Measurements from ENCODE around the gene PACSIN3. TPM values are rescaled to one million over a fixed set of nuclear protein-coding genes. Genes with fewer than 3 reads are reported as not detected.

The PACSIN3 gene
- total RNA-seq, 8 experiments from 2014 or later, result 1.2 to 89.4 (median 9.9) TPM

- no peak for ATAC-seq (replicated peaks in 6 of 8)
- Histone ChIP-seq H3K27ac (peak overlapping the region; percentile 88 to 93), H3K4me3 (no peak overlapping the region), H3K4me1 (replicated peaks in 1 of 2) (peaks cover 12 to 15% of the 10 kb centered on the region in 2 donors)
- in situ Hi-C loops (cut with MboI; ENCODE audit: low pct_unique_long_range_greater_than_20kb in 2 of 9, low sequenced_read_pairs in 9 of 9, unreplicated experiment in 9 of 9), result no loop called here
- 79 to 100% (median 94%) methylated on average over 1 to 6 of the region's 11 CpGs; no CpG with 5 or more reads in 4 of the 10 experiments for WGBS, 10 experiments
Measured at GRCh38 chr11:47178316-47178715, 7.9 kb downstream of the PACSIN3 start.

- H3K27ac ChIP-seq, result peak overlapping the region; percentile 88 to 93
- ATAC-seq (replicated peaks in 6 of 8), result no peak
- in situ Hi-C loops (cut with MboI; ENCODE audit: low pct_unique_long_range_greater_than_20kb in 2 of 9, low sequenced_read_pairs in 9 of 9, unreplicated experiment in 9 of 9), result no loop called here
- WGBS, 10 experiments, result 80% methylated on average over 1 of the region's 6 CpGs; no CpG with 5 or more reads in 9 of the 10 experiments
- H3K4me3 ChIP-seq, result no peak overlapping the region
- peaks cover 12 to 15% of the 10 kb centered on the region in 2 donors for H3K4me1 ChIP-seq (replicated peaks in 1 of 2)
Measured at GRCh38 chr11:47177846-47178245, 8.4 kb downstream of the PACSIN3 start.

GRCh38 chr11:47177229-47177845, 8.9 kb downstream of the PACSIN3 start:
- in situ Hi-C loops (cut with MboI; ENCODE audit: low pct_unique_long_range_greater_than_20kb in 2 of 9, low sequenced_read_pairs in 9 of 9, unreplicated experiment in 9 of 9), result no loop called here
- WGBS, 10 experiments, result 0% methylated on average over 1 to 4 of the region's 21 CpGs; no CpG with 5 or more reads in 7 of the 10 experiments

GRCh38 chr11:47176328-47177228, 9.7 kb downstream of the PACSIN3 start, which contains the start of gene ARFGAP2:
ARFGAP2 (minus strand) TSS chr11:47176879; CDS start chr11:47176853, 26 bp downstream.
- in situ Hi-C loops (cut with MboI; ENCODE audit: low pct_unique_long_range_greater_than_20kb in 2 of 9, low sequenced_read_pairs in 9 of 9, unreplicated experiment in 9 of 9), result no loop called here
- Histone ChIP-seq H3K4me1 (replicated peaks in 1 of 2) (peaks cover 12 to 15% of the 10 kb centered on the region in 2 donors), H3K4me3 (peak within 1 kb of the TSS; percentile 81 to 95 (median 88)), H3K27ac (peak within 1 kb of the TSS; percentile 93 to 96)
- ATAC-seq (replicated peaks in 6 of 8), result peak; percentile 82 to 96 (median 94)
- WGBS, 10 experiments, result 0 to 6% (median 0%) methylated on average over 2 to 9 of the region's 89 CpGs; no CpG with 5 or more reads in 7 of the 10 experiments

More at GRCh38 chr11:47177229-47177845, 8.9 kb downstream of the PACSIN3 start:
- Histone ChIP-seq H3K27ac (peak overlapping the region; percentile 88 to 93), H3K4me1 (replicated peaks in 1 of 2) (peaks cover 12 to 15% of the 10 kb centered on the region in 2 donors), H3K4me3 (peak overlapping the region; percentile 81 to 95 (median 88))
- ATAC-seq (replicated peaks in 6 of 8), result peak; percentile 43 to 70 (median 63)

- Histone ChIP-seq H3K4me3 (peak overlapping the region; percentile 81 to 95 (median 88)), H3K4me1 (replicated peaks in 1 of 2) (peaks cover 12 to 15% of the 10 kb centered on the region in 2 donors), H3K27ac (peak overlapping the region; percentile 90 to 96)
- ATAC-seq (replicated peaks in 6 of 8), result no peak
- in situ Hi-C loops (cut with MboI; ENCODE audit: low pct_unique_long_range_greater_than_20kb in 2 of 9, low sequenced_read_pairs in 9 of 9, unreplicated experiment in 9 of 9), result no loop called here
- WGBS, 10 experiments, result 0 to 90% (median 28%) methylated on average over 1 to 11 of the region's 14 CpGs; no CpG with 5 or more reads in 2 of the 10 experiments
Measured at GRCh38 chr11:47175746-47176327, 10.4 kb downstream of the PACSIN3 start.

GRCh38 chr11:47172740-47173336, 13.4 kb downstream of the PACSIN3 start:
- H3K27ac ChIP-seq, result no peak overlapping the region
- ATAC-seq (replicated peaks in 6 of 8), result no peak
- in situ Hi-C loops (cut with MboI; ENCODE audit: low pct_unique_long_range_greater_than_20kb in 2 of 9, low sequenced_read_pairs in 9 of 9, unreplicated experiment in 9 of 9), result loop anchor here in 3 of 9 experiments (25.0 kb wide), 1 partner anchor 286 kb away; no protein-coding TSS in a partner anchor
- WGBS, 10 experiments, result 50 to 82% (median 77%) methylated on average over 1 to 5 of the region's 6 CpGs; no CpG with 5 or more reads in 6 of the 10 experiments
- no peak overlapping the region for H3K4me3 ChIP-seq
- peaks cover 9 to 10% of the 10 kb centered on the region in 2 donors for H3K4me1 ChIP-seq (replicated peaks in 1 of 2)

GRCh38 chr11:47171856-47172255, 14.4 kb downstream of the PACSIN3 start:
- H3K27ac ChIP-seq, result no peak overlapping the region
- in situ Hi-C loops (cut with MboI; ENCODE audit: low pct_unique_long_range_greater_than_20kb in 2 of 9, low sequenced_read_pairs in 9 of 9, unreplicated experiment in 9 of 9), result loop anchor here in 3 of 9 experiments (25.0 kb wide), 1 partner anchor 285 kb away; no protein-coding TSS in a partner anchor
- H3K4me3 ChIP-seq, result no peak overlapping the region
- 39 to 100% (median 94%) methylated on average over 1 to 5 of the region's 8 CpGs; no CpG with 5 or more reads in 6 of the 10 experiments for whole genome bisulfite sequencing, 10 experiments
- H3K4me1 ChIP-seq (replicated peaks in 1 of 2), result peaks cover 5 to 6% of the 10 kb centered on the region in 2 donors
- ATAC-seq (replicated peaks in 6 of 8), result no peak

- Histone ChIP-seq H3K27ac (no peak overlapping the region), H3K4me1 (replicated peaks in 1 of 2) (peaks cover 5 to 6% of the 10 kb centered on the region in 2 donors), H3K4me3 (no peak overlapping the region)
- in situ Hi-C loops (cut with MboI; ENCODE audit: low pct_unique_long_range_greater_than_20kb in 2 of 9, low sequenced_read_pairs in 9 of 9, unreplicated experiment in 9 of 9), result loop anchor here in 3 of 9 experiments (25.0 kb wide), 1 partner anchor 284 kb away; no protein-coding TSS in a partner anchor
- no peak for ATAC-seq (replicated peaks in 6 of 8)
- WGBS, 10 experiments, result 74 to 100% (median 93%) methylated on average over 1 to 10 of the region's 16 CpGs; no CpG with 5 or more reads in 1 of the 10 experiments
Measured at GRCh38 chr11:47171061-47171838, 15.0 kb downstream of the PACSIN3 start.

GRCh38 chr11:47166368-47166767, 19.9 kb downstream of the PACSIN3 start:
- 100% methylated on average over 2 of the region's 5 CpGs; no CpG with 5 or more reads in 9 of the 10 experiments for WGBS, 10 experiments
- H3K27ac ChIP-seq, result no peak overlapping the region
- no peaks in the 10 kb centered on the region for H3K4me1 ChIP-seq (replicated peaks in 1 of 2)
- ATAC-seq (replicated peaks in 6 of 8), result no peak
- H3K4me3 ChIP-seq, result no peak overlapping the region
- in situ Hi-C loops (cut with MboI; ENCODE audit: low pct_unique_long_range_greater_than_20kb in 2 of 9, low sequenced_read_pairs in 9 of 9, unreplicated experiment in 9 of 9), result loop anchor here in 3 of 9 experiments (25.0 kb wide), 1 partner anchor 279 kb away; no protein-coding TSS in a partner anchor

GRCh38 chr11:47165253-47165840, 20.9 kb downstream of the PACSIN3 start:
- ATAC-seq (replicated peaks in 6 of 8), result no peak
- H3K27ac ChIP-seq, result no peak overlapping the region
- in situ Hi-C loops (cut with MboI; ENCODE audit: low pct_unique_long_range_greater_than_20kb in 2 of 9, low sequenced_read_pairs in 9 of 9, unreplicated experiment in 9 of 9), result loop anchor here in 3 of 9 experiments (25.0 kb wide), 1 partner anchor 278 kb away; no protein-coding TSS in a partner anchor
- H3K4me1 ChIP-seq (replicated peaks in 1 of 2), result no peaks in the 10 kb centered on the region
- WGBS, 10 experiments, result 70 to 100% (median 87%) methylated on average over 1 to 6 of the region's 16 CpGs; no CpG with 5 or more reads in 3 of the 10 experiments
- no peak overlapping the region for H3K4me3 ChIP-seq

- ATAC-seq (replicated peaks in 6 of 8), result peak in 1 of 8 experiments; percentile 5
- no peak overlapping the region for H3K4me3 ChIP-seq
- in situ Hi-C loops (cut with MboI; ENCODE audit: low pct_unique_long_range_greater_than_20kb in 2 of 9, low sequenced_read_pairs in 9 of 9, unreplicated experiment in 9 of 9), result loop anchor here in 3 of 9 experiments (25.0 kb wide), 1 partner anchor 277 kb away; no protein-coding TSS in a partner anchor
- no peaks in the 10 kb centered on the region for H3K4me1 ChIP-seq (replicated peaks in 1 of 2)
- H3K27ac ChIP-seq, result no peak overlapping the region
- 63 to 100% (median 80%) methylated on average over 1 to 3 of the region's 4 CpGs; no CpG with 5 or more reads in 7 of the 10 experiments for WGBS, 10 experiments
Measured at GRCh38 chr11:47164321-47164720, 21.9 kb downstream of the PACSIN3 start.
